ENCODE measurements around the gene LEF1. TPM values are rescaled to one million over a fixed set of nuclear protein-coding genes. Genes with fewer than 3 reads are reported as not detected.

The LEF1 gene
- total and polyA plus RNA-seq, 2 of the 8 experiments (the other 6 are each of a cell fraction or from before 2014, with no cell fraction given) = 2.6 to 5.2 TPM

- no peak for DNase-seq (ENCODE audit: low read depth in 1 of 2, low spot score in 2 of 2)
- H3K56ac ChIP-seq (replicated peaks; ENCODE audit: insufficient read length, low read depth, low read length) = no peak overlapping the region
- no peaks in the 10 kb centered on the region; a peak in 1 of 4 replicates for H3K9me3 ChIP-seq (ENCODE audit: insufficient read depth in 2 of 2, low read depth in 1 of 2, low read length in 1 of 2)
- no peak overlapping the region for H2BK20ac ChIP-seq (ENCODE audit: low read length)
- H4K8ac ChIP-seq (ENCODE audit: extremely low read depth, insufficient read depth, low read length) = no peak overlapping the region
- H3K4me1 ChIP-seq (replicated peaks in 1 of 4; ENCODE audit: control insufficient read depth in 3 of 4, insufficient read depth in 4 of 4, low read length in 3 of 4) = peaks cover 0 to 10% (median 5%) of the 10 kb centered on the region in 4 experiments; a peak in 6 of 7 replicates
- no peak overlapping the region for H3K9ac ChIP-seq (replicated peaks in 1 of 4; ENCODE audit: extremely low read depth in 1 of 4, low read depth in 3 of 4, low read length in 3 of 4)
- H3K36me3 ChIP-seq (ENCODE audit: control insufficient read depth in 2 of 4, insufficient read depth in 4 of 4, low read length in 3 of 4) = 0 out of 8 replicates have a peak, but pooled peaks cover 0 to 3% (median 0%) of the 10 kb centered on the region in 4 experiments
- no peaks in the 10 kb centered on the region for H4K20me1 ChIP-seq (replicated peaks in 1 of 2; ENCODE audit: control insufficient read depth in 1 of 2, insufficient read depth in 2 of 2, low read length in 2 of 2)
- FAIRE-seq = no peak
- ChIA-PET CTCF (ENCODE audit: partially characterized antibody) (no interaction called here), POLR2A (ENCODE audit: partially characterized antibody) (no interaction called here)
- no peak overlapping the region for H3K27ac ChIP-seq (ENCODE audit: low read depth, low read length)
- no peak overlapping the region for H2BK120ac ChIP-seq (replicated peaks; ENCODE audit: low read depth, low read length)
- no peak overlapping the region for H3K4ac ChIP-seq (replicated peaks; ENCODE audit: insufficient read length, low read depth, low read length)
- no peaks in the 10 kb centered on the region for H3K79me2 ChIP-seq (ENCODE audit: control insufficient read depth in 1 of 2, insufficient read depth in 2 of 2, low read length in 2 of 2)
- H2BK12ac ChIP-seq (ENCODE audit: low read depth, low read length) = no peak overlapping the region
- H3K4me3 ChIP-seq (ENCODE audit: extremely low read depth in 1 of 4, insufficient read depth in 2 of 4, low read depth in 3 of 4, low read length in 4 of 4) = no peak overlapping the region
- H3K23me2 ChIP-seq (ENCODE audit: low read depth, low read length) = peaks cover 12% of the 10 kb centered on the region
- H3K14ac ChIP-seq (ENCODE audit: insufficient read length) = no peak overlapping the region
- H3K4me2 ChIP-seq (ENCODE audit: insufficient read depth in 1 of 2, low read depth in 2 of 2, low read length in 2 of 2) = no peak overlapping the region
- H2AFZ ChIP-seq (ENCODE audit: low read length) = no peak overlapping the region
- no peak overlapping the region for H2BK5ac ChIP-seq (ENCODE audit: low read depth, low read length)
- no peak overlapping the region for H3K23ac ChIP-seq (ENCODE audit: insufficient read length)
- no peaks in the 10 kb centered on the region for H3K79me1 ChIP-seq (ENCODE audit: low read depth, low read length)
- H2AK5ac ChIP-seq (ENCODE audit: low read depth, low read length) = no peak overlapping the region
- WGBS, 2 experiments (ENCODE audit: extremely low coverage in 1 of 2, insufficient coverage in 1 of 2, insufficient read length in 1 of 2, insufficient replicate concordance in 2 of 2, low coverage in 1 of 2, low lambda C conversion rate in 2 of 2, missing lambda C conversion rate in 1 of 2) = 94% methylated on average over 3 of the region's 3 CpGs; no CpG with 5 or more reads in 1 of the 2 experiments
- no peak for TF ChIP-seq ATF3 (IDR thresholded peaks at IDR 0.05; ENCODE audit: insufficient read depth, low read depth, low read length)
- no peak for TF ChIP-seq ASH2L (IDR thresholded peaks at IDR 0.05; ENCODE audit: low read length)
- TF ChIP-seq FOSL1 (IDR thresholded peaks at IDR 0.05; ENCODE audit: insufficient read depth, low read depth, low read length) = no peak
- no peak for TF ChIP-seq JUN (IDR thresholded peaks at IDR 0.05; ENCODE audit: low read depth, low read length)
- TF ChIP-seq POU5F1 (IDR thresholded peaks at IDR 0.05; ENCODE audit: low read depth, low read length) = no peak
- no peak for TF ChIP-seq TCF12 (IDR thresholded peaks at IDR 0.05; ENCODE audit: low read depth, low read length)
- no peak for TF ChIP-seq E2F6 (IDR thresholded peaks at IDR 0.05)
- TF ChIP-seq NANOG (IDR thresholded peaks at IDR 0.05; ENCODE audit: insufficient read depth, low read depth, low read length, poor library complexity, severe bottlenecking) = no peak
- no peak for TF ChIP-seq YY1 (IDR thresholded peaks at IDR 0.05; ENCODE audit: low read depth, low read length)
- no peak overlapping the region for H3K18ac ChIP-seq (ENCODE audit: extremely low read depth, low read length)
- H4K5ac ChIP-seq (ENCODE audit: insufficient read length, low read depth, low read length) = no peak overlapping the region
- H3K27me3 ChIP-seq (replicated peaks in 1 of 4; ENCODE audit: control insufficient read depth in 3 of 4, extremely low read depth in 1 of 4, insufficient read depth in 3 of 4, low read length in 3 of 4) = peaks cover 34 to 51% (median 43%) of the 10 kb centered on the region in 4 experiments
- H4K91ac ChIP-seq (replicated peaks; ENCODE audit: insufficient read length, low read length) = no peak overlapping the region
- H2BK15ac ChIP-seq (ENCODE audit: low read length) = no peak overlapping the region
These were observed 7.2 kb upstream of the LEF1 start for GRCh38 chr4:108175966-108176365.

All from H1 (cell line).